ENCODE measurements around the gene TRMU.

Gene TRMU

DNA sequence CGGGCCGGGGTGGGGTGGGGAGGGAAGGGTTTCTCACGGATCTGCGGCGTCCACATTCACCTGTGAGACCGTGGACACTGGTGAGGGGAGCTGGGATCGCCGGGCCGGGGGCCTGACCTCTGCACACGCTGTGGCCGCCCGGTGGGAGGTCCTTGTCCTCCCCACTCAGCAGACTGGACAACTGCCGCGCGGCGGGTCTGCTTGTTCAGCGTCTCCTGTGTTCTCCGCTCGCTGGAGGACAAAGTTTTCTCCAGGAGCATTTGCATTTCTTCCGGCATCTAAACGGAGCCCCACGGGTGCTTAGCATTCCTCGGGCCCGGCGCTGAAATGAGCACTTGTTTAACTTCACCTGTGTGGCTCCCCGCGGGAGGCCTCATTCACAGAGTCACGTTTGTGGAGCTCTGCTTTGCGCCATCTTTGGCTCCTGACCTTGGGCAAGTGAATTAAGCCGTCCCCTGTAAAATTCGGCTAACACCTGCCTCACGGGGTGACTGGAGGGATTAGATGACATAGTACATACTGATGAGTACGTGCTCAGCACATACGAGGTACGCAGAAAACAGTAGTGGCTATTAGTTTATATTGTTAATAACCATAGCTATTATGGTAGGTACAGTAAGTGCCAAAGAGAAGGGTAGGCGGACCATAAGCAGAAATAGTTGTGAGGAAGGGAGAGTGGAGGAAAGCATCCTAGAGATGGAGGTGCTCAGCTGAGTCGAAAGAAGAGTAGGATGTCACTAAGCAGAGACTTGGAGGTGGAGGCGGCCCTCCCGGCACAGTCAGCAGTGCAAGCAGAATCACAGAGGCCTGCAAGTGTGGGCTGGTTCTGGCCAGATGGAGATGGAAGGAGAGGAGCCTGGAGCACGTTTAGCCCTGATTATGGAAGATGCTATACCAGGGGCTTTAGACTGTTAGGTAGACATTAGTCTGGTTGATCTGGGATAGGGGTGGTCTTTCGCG, 885 bp downstream of the TRMU start:
- no peak for DNase-seq (ENCODE audit: low read depth, low spot score)

DNA sequence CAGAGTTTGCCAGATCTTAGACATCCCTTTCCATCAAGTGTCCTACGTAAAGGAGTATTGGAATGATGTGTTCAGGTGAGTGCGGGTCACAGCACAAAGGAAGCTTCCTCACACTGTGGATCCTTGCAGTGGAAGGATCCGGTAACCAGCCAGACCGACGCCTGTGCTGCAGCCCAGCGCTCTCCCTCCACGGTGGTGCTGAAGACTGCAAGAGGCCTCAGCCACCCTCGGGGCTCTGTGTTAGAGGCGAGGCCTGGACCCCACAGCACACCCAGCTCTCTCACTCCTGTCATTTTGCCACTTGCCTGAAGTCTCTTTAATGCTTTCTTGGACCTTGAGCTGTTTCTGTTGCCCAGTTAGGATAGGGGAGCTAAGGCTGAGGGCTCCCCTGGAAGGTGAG, 2.4 kb downstream of the TRMU start:
- no peak for DNase-seq (ENCODE audit: low read depth, low spot score)

DNA sequence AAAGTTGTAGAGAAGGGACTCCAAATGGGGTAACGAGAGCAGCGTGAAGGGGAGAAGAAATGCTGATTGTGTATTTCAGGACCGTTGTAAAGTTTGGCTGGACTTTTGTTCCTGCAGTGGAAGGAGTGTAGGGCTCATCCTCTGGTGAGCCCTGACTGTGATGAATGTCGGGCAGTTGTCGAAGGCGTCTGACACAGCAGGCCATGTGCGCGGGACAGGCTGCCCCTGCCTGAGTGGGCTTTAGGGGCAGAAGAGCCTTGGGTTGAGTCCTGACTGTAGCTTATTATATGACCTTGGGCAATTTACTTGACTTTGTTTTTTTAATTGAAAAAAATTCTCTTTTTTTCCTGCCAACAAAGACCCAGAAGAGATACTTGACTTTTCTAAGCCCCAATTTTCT, 3.1 kb downstream of the TRMU start:
- no peak for DNase-seq (ENCODE audit: low read depth, low spot score)

DNA sequence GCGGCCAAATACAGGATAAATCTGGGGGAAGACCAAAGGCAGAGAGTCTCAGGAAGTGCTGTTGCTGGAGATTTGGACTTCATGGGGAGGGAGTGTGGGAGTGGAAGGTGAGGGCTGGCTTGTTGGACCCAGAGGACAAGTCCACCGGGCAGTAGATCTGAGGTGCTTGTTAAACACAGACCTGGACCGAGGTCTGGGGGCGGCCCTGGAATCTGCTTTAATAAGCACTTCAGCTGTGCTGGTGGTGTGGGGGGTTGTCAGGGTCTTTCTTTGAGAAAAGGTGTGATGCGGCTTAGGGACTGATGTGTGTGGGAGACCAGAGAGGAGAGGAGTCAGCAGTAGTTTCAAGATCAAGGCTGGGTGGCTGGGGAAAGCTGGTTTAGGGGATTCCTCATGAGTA, 4.4 kb downstream of the TRMU start:
- DNase-seq (ENCODE audit: low read depth, low spot score) = no peak

DNA sequence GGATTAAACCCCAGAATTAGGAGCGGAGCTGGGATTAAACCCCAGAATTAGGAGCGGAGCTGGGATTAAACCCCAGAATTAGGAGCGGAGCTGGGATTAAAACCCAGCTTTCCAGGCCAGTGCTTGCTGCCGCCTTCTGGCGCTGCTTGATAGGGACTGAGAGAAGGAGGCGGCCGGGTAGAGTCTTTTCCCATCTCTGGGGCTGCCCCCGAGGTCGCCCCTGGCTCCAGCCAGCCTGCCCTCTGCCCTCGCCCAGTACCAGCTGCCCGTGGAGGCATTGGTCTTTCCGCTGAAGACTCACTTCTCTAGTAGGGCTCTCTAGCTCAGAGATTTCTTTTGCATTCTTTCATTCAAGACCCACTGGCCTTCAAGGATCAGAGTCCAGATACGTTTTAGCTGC, 5.2 kb downstream of the TRMU start:
- DNase-seq (ENCODE audit: low read depth, low spot score) = no peak

DNA sequence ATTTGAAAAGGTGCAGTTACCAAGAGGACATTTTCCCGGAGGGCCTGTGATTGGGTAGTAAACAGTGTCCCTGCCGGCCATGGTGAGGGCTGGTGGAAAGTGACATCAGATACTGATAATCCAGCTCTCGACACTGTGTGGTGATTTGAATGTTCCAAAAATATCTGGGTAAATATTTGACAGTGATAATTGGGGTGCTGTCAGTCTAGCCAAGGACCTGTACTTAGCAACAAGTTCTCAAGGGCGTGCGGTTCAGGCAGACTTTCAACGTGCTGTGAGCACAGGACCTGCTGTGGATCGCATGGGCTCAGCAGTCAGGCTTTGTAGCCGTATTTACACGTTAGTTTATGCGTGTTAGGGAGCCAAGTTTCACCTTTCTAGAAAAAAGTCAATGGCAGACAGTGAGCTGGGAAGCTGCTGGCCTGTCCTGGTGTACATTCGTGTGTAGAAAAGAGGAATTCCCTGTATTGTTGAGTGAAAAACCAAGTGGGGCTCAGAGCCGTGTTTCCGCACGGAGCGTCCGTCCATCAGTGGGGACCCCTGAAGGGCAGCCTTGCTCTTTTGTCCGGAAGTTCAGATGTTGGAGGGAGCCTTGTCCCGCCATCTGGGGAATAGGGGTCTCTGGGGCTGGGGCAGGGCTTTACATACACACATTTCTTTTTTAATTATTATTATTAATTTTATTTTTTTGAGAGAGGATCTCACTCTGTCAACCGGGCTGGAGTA, 11.3 kb downstream of the TRMU start:
- DNase-seq (ENCODE audit: low read depth, low spot score) = no peak

DNA sequence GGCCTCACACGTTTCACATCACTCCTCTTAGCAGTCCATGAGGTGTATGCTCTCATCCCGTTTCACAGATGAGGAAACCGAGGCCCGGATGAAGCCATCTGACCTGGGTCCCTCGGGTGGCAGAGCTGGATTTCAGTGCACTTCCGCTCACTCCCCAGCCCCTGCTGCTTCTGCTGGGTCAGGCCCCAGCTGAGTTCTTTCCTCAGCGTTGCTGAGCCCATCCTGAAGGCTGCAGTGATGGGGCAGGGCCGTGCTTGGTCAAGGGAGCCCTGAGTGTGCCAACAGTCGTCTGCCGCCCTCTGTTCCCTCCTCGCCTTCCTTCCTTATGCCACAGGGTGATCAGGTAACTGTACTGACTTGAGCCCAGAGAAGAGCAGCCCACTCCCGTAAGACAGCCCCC, 12.1 kb downstream of the TRMU start:
- DNase-seq (ENCODE audit: low read depth, low spot score) = no peak

DNA sequence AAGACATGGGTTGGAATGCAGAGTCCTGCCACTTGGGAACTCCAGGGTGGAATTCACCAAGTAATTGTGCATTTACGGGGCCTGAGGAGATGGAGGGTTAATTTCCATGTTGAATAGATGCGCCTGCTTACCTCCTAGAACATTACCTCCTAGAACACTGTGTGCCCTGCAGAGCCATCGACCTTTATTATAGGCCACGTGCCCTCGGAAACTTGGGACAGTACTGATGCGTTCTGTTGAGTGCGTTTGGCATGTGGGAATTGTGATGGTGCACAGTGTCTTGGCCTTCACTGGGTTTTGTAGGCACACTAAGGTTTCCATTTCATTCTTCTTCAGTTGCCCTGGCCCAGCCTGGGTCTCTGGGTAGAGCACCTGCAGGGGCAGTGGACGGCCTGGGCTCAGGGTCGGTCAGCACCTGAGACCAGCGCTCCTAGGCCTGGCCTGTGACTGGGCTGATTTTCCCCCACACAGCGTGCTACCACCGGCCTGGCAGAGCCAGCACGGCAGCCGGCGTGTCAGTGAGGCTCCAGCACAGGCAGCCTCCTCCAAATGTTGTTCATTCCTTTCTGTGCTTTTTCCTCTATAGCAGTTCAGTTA, 12.7 kb downstream of the TRMU start:
- DNase-seq (ENCODE audit: low read depth, low spot score) = no peak

DNA sequence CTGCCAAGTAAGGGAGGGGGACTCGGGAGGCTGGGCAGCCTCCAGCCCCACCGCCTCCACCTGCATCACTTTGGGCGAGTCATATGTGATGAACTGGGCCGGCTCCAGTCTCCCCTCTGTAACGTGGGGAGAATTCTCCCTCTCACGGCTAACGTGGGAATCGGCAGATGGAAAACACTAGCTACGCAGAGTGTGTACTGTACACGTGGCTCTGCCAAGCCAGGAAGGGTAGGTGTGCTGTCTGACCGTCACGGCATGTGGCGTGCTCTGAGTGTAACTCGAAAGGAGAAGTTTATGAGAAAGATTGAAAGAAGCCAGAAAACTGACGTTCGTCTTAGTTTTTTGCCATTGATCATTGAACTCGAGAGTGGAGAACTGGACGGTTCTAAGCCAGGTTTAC, 13.7 kb downstream of the TRMU start:
- no peak for DNase-seq (ENCODE audit: low read depth, low spot score)

DNA sequence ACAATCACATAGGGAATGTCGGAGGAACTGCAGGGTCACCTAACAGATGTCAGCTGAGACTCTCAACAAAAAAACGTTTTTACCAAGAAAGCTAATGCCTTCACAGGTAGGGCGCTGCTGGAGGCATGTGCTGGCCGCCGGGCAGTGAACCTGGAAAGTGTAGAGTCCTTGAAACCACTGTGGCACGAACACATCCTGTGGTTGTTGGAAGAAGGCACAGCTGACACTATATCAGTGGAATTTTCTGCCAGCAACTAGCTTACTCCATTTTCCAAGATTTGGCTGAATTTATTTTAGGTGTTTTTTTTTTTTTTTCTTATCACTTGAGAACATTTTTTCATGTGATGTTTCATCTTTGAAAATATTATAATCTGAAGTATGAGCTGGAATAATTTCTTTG, 14.2 kb downstream of the TRMU start:
- no peak for DNase-seq (ENCODE audit: low read depth, low spot score)

DNA sequence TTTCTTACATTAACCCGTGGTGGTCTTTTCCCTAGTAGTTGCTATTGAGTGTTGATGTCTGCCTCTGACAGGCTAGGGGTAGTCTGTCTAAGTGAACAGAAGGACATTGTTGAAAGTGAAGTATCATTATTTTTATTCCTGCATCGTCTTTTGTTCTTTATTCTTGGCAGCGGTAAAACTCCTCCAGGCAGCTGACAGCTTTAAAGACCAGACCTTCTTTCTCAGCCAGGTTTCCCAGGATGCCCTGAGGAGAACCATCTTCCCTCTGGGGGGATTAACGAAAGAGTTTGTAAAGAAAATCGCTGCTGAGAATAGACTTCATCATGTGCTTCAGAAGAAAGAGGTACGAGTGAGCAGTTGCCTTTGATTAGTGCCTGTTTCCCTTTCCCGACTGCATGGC, 14.6 kb downstream of the TRMU start:
- DNase-seq (ENCODE audit: low read depth, low spot score) = no peak

DNA sequence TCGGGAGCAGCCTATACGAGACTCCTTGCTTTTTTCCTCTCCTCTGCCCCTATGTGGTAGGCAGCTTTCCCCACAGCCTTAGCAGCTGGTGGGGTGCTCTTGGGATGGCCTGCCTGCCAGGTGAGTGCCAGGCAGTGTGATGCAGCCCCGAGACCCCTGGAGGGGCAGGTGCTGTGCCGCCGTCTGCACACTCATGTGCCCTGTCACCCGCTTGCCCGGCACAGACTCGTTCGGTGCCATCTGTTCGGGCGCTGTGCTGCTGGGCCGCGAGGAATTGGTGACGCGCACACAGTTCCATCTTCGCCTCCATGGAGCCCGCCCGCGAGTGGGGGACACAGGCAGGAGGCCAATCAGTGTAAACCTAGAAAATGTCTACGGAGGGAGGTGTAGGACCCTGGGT, 15.1 kb downstream of the TRMU start:
- no peak for DNase-seq (ENCODE audit: low read depth, low spot score)

DNA sequence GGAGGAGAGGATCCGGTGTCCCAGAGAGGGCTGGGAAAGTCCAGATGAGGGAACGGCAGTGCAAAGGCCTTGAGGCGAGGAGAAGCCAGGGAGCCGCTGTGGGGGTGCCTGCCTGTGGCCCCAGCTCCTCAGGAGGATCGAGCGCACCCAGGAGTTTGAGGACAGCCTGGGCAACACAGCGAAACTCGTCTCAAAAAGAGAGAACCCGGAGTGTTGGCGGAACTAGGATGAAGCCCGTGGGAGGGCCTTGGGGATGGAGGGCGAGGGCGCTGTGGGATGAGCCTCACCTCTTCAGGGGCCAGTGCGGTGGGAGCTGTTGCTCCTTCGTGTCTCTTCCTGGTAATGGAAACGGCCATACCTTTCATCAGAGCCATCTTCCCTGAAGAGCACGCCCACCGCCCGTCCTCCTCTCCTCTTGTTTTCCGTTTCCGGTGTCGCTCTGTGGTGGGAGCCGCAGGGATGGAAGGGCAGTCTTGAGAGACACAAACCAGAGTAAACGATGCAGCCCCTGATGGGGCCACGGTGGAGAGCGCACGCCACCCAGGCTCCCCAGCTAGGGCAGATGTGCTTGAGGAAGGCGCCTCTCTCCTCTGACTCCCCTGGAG, 15.7 kb downstream of the TRMU start:
- no peak for DNase-seq (ENCODE audit: low read depth, low spot score)

DNA sequence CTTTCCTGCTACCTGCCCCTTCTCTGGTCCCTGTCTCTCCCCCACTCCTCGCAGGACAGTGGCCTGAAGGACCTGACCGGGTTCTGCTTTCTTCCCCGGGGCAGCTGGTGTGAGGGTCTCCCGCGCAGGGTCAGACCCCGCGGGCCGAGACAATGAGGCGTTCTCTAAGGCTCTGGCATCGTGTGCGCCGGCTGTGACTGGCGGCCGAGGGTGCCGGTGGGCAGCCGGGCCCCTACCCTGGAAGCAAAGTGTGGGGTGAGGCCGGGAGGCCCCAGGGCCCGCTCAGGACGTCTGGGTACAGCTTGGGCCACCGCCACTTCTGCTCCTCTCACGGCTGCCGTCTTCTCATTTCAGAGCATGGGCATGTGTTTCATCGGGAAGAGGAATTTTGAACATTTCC, 16.3 kb downstream of the TRMU start:
- no peak for DNase-seq (ENCODE audit: low read depth, low spot score)

DNA sequence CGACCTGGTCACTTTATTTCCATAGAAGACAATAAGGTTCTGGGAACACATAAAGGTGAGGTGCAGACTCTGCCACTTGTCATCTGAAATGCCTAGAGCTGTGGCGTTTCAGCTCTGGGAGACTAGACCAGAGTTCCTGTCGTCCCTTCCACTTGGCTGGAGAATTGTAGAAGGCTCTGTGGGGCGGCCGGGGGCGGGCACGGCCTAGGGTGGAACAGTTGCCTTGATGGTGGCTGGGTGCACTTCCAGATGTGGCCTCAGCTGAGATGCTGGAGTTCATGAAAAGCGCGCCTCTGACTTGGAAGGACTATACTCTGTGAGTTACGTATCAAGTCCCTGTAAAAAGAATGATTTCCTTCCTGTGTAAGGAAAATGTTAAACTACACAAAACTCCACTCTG, 16.8 kb downstream of the TRMU start:
- DNase-seq (ENCODE audit: low read depth, low spot score) = no peak

DNA sequence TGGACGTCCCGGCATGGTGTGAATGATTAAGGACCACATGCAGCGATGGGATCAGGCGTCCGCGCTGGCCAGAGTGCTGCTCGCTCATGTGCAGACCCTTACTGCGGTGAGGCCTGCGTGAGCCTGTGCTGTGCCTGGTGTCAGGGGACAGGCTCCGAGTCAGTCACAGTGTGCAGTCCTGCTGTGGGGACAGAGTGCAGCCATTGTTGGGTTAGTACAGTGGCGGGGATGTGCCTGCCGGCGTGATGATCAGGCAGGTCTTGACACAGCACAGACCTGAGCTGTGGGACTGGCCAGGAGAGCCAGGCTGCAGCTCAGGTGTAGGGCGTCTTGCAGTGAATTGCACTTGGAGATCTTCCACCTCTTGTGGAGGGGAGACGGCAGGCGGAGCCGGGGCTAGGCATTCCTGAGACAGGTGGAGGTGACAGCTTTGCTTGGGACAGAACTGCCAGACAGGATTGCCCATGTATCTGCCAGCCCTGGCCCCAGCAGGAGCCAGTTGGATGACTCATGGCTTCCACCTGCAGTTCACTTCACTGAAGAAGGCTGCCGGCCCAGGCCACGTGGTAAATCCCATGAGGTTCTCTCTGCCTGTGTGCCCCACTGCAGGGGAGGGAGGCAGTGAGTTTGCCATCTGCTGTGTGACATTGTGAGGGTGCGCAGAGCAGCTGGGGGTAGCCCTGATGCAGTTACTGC, 17.3 kb downstream of the TRMU start:
- DNase-seq (ENCODE audit: low read depth, low spot score) = no peak

DNA sequence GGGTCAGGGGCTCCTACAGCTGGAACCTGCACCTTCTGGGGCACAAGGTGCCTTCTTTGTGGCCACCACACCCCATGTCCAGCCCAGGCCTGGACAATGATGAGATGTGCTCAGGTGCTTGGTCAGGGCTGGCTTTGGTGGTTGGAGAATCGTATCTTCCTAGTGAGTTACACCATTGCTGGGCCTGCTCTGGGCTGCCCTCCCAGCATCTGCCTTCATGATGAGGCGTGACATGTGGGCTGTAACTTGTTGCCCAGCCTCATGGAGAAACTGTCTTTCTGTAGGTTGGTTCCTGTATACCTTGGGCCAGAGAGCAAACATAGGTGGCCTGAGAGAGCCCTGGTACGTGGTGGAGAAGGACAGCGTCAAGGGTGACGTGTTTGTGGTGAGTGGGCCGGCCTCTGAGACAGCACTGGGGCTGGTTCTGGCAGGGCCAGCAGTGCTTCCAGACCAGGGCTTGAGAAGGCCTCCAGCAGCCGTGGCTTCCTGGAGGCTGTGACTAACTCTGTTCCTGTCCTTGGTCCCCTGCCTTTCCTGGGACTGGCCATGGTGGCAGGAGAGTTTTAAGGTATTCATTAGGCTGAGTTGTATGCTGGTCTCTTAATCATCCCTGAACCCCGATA, 18.1 kb downstream of the TRMU start:
- no peak for DNase-seq (ENCODE audit: low read depth, low spot score)

DNA sequence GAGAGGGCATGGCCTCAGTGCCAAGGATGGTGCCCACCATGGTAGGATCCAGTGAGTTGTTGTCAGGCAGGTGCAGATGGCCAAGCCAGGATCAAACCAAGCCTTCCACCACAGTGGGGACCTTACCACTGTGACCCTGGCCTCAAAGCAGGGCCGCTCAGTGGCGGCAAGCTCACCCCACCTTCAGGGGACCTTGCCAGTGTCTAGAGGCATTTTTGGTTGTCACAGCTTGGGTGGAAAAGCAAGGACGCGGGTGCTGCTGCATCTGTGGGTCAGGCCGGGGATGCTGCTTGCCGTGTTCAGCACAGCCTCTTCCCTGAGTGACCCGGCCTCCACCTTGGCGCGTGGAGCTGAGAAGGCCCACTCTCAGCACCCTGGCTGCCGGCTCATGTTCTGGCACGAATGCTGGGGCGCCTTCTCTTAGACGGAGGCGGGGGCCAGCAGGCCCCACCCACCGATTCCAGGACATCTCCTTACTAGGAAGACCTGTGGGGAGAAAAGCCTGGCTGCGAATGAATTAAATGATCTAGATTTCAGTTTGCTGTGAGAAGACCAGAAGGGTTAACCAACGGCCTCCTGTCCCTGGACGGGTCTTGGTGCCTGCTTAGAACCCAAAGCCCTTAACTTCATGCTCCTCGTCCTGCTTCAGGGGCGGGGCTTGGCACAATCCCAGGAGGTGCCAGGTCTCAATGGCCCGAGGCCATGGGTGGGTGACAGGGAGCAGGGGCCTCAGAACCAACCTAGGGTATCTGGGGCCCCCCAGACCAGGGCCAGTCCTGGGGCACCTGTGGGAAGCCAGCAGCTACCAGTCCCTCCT, 18.9 kb downstream of the TRMU start:
- no peak for DNase-seq (ENCODE audit: low read depth, low spot score)

DNA sequence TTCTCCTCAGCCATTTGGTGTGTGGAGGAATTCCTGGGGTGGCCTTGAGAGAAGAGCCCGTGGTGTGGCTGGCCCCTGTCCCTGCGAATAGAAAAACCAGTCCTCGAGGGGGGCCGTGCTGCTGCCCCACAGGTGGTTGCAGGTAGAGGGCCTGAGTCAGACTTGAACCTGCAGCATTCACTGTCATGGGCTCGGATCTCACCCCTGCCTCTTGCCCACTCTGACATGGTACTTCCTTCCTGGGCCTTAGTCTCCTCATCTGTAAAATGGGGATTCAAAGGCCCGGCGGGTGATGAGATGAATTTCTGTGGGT, 19.4 kb downstream of the TRMU start:
- no peak for DNase-seq (ENCODE audit: low read depth, low spot score)

DNA sequence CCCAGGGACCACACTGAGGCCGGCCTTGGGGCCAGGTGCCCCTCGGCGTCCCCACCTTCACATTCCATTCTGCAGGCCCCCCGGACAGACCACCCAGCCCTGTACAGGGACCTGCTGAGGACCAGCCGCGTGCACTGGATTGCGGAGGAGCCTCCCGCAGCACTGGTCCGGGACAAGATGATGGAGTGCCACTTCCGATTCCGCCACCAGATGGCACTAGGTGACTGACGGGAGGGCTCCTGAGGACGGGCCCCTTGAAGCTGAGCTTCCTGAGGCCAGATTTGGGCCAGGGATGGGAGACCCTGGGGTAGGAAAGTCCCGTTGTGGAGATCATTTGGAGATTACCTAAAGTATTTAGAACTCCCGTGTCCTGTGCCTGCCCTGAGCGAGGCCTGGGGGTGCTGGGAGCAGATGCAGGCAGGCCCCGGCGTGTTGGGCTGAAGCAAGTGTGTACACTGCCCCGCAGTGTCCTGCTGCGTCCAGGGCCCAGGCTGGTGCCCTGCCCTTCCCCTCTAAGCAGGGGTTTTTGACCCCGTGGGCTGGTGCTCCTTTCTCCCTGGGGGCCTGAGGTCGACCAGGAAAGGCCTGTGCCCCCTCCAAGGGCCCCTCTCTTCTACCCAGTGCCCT, 20.0 kb downstream of the TRMU start:
- DNase-seq (ENCODE audit: low read depth, low spot score) = no peak
